GM23338 (cell line): ENCODE measurements around the gene S100P. TPM values are rescaled to one million over a fixed set of nuclear protein-coding genes. Genes with fewer than 3 reads are reported as not detected.

Experiments used
- ATAC-seq: fragments of 200-7000 bp; cut with Tn5 transposase; 3 replicates; pipeline ENCODE4 v1.9.1; 2020
- DNase-seq: peaks from one replicate; pipeline ENCODE4 v3.0.0-alpha.2; 2015; ENCODE audit warnings: low spot score
- H2AFZ ChIP-seq: fragments of 200-600 bp; sonication (generic); 2 replicates; pipeline ENCODE4 v1.8.0; 2016; ENCODE audit warnings: antibody characterized with exemption, mild to moderate bottlenecking, moderate library complexity
- H3F3A ChIP-seq: fragments of 200-600 bp; sonication (generic); replicated peaks from 2 replicates; pipeline ENCODE4 v1.8.0; 2017; ENCODE audit warnings: antibody characterized with exemption, mixed run types, low read depth
- H3K27ac ChIP-seq: fragments of 200-600 bp; sonication (generic); 2 replicates; pipeline ENCODE4 v1.6.1; 2016; ENCODE audit warnings: low read depth
- H3K27me3 ChIP-seq: fragments of 200-600 bp; sonication (generic); 2 replicates; pipeline ENCODE4 v1.8.0; 2016; ENCODE audit warnings: mild to moderate bottlenecking, mixed run types, moderate library complexity; ENCODE audit not compliant: insufficient read depth
- H3K36me3 ChIP-seq: fragments of 200-600 bp; sonication (generic); 2 replicates; pipeline ENCODE4 v1.8.0; 2016; ENCODE audit warnings: mild to moderate bottlenecking; ENCODE audit not compliant: insufficient read depth
- H3K4me1 ChIP-seq: fragments of 200-600 bp; sonication (generic); 2 replicates; pipeline ENCODE4 v1.8.0; 2016; ENCODE audit warnings: mild to moderate bottlenecking, moderate library complexity; ENCODE audit not compliant: insufficient read depth
- H3K4me2 ChIP-seq: fragments of 200-600 bp; sonication (generic); 2 replicates; pipeline ENCODE4 v1.7.1; 2017; ENCODE audit warnings: mixed run types
- H3K4me3 ChIP-seq: fragments of 200-600 bp; sonication (generic); 2 replicates; pipeline ENCODE4 v1.6.1; 2016; ENCODE audit warnings: mixed run types
- H3K79me2 ChIP-seq: fragments of 200-600 bp; sonication (generic); replicated peaks from 2 replicates; pipeline ENCODE4 v1.8.0; 2017; ENCODE audit warnings: mild to moderate bottlenecking; ENCODE audit not compliant: insufficient read depth
- H3K9me2 ChIP-seq: fragments of 200-600 bp; sonication (generic); 2 replicates; pipeline ENCODE4 v1.8.0; 2017; ENCODE audit not compliant: insufficient read depth
- H4K20me1 ChIP-seq: fragments of 200-600 bp; sonication (generic); replicated peaks from 2 replicates; pipeline ENCODE4 v1.8.0; 2017; ENCODE audit warnings: mild to moderate bottlenecking; ENCODE audit not compliant: insufficient read depth
- H3K27ac Mint-ChIP-seq: 2 replicates; pipeline ENCODE4 v1.8.0; 2020; ENCODE audit warnings: inconsistent platforms, mild to moderate bottlenecking, moderate library complexity, mixed read lengths
- H3K27me3 Mint-ChIP-seq: 3 replicates; pipeline ENCODE4 v1.8.0; 2022; ENCODE audit warnings: low read depth, mild to moderate bottlenecking, moderate library complexity, mixed read lengths, inconsistent platforms; ENCODE audit not compliant: insufficient read depth, poor library complexity
- H3K36me3 Mint-ChIP-seq: 3 replicates; pipeline ENCODE4 v1.8.0; 2021; ENCODE audit warnings: low read depth, mild to moderate bottlenecking, inconsistent platforms, moderate library complexity, mixed read lengths
- H3K4me1 Mint-ChIP-seq: 3 replicates; pipeline ENCODE4 v1.8.0; 2020; ENCODE audit warnings: mild to moderate bottlenecking, inconsistent platforms, mixed read lengths
- H3K4me3 Mint-ChIP-seq: 3 replicates; pipeline ENCODE4 v1.8.0; 2021; ENCODE audit warnings: moderate library complexity, mild to moderate bottlenecking, inconsistent platforms, mixed read lengths
- H3K9me3 Mint-ChIP-seq: 3 replicates; pipeline ENCODE4 v1.8.0; 2020; ENCODE audit warnings: moderate library complexity, mild to moderate bottlenecking, inconsistent platforms, mixed read lengths
- CREB1 ChIP-seq: fragments of 250-450 bp; sonication (Bioruptor Pico); IDR thresholded peaks from 2 replicates; pipeline ENCODE4 v1.5.0; 2020; ENCODE audit warnings: low read depth, mild to moderate bottlenecking, moderate library complexity
- EZH2phosphoT487 ChIP-seq: fragments of 200-600 bp; sonication (generic); IDR thresholded peaks from one replicate; pipeline ENCODE4 v1.8.1; 2018; ENCODE audit warnings: antibody characterized with exemption; ENCODE audit not compliant: unreplicated experiment
- NANOG ChIP-seq: IDR thresholded peaks from 2 replicates; pipeline ENCODE4 v1.6.1; 2016; ENCODE audit warnings: antibody characterized with exemption, borderline replicate concordance
- STAT1 ChIP-seq: IDR thresholded peaks from one replicate; pipeline ENCODE4 v1.6.1; 2016; ENCODE audit warnings: antibody characterized with exemption; ENCODE audit not compliant: unreplicated experiment
- ZNF114 ChIP-seq: fragments of 250-450 bp; sonication (Bioruptor Pico); IDR thresholded peaks from 2 replicates; pipeline ENCODE4 v1.5.0; 2020; ENCODE audit warnings: mild to moderate bottlenecking, moderate library complexity
- ZNF331 ChIP-seq: fragments of 250-450 bp; sonication (Bioruptor Pico); IDR thresholded peaks from 2 replicates; pipeline ENCODE4 v1.5.0; 2020; ENCODE audit warnings: low read depth, mild to moderate bottlenecking, moderate library complexity
- polyA plus RNA-seq: library from polyadenylated mRNA; unstranded; fragments of >200 nt; fragmentation: Nextera tagmentation; extraction: Ambion mirVana; gene quantifications from 2 replicates; pipeline ENCODE4 v1.2.1, GENCODE V29; 2016
- total RNA-seq: library from RNA; depleted of rRNA; stranded (reverse); fragments of >200 nt; shearing (Covaris generic); gene quantifications from 2 replicates; pipeline ENCODE4 v1.2.3, GENCODE V29; 2014
- TF ChIP-seq, protein P1 (sequence below): IDR thresholded peaks from 2 replicates; pipeline ENCODE4 v1.6.1; 2016; ENCODE audit warnings: antibody characterized with exemption
- TF ChIP-seq, protein P2 (sequence below): IDR thresholded peaks from one replicate; pipeline ENCODE4 v1.6.1; 2018; ENCODE audit warnings: antibody characterized with exemption; ENCODE audit not compliant: unreplicated experiment
- TF ChIP-seq, protein P3 (sequence below), 2 experiments: fragments of 200-600 bp in 1 of 2; sonication (generic) in 1 of 2; conservative IDR thresholded peaks; 2 replicates each; pipeline versions ENCODE4 v1.5.1 to v1.6.1; 2016 to 2017; ENCODE audit warnings: antibody characterized with exemption in 2 of 2, low read depth in 2 of 2, mild to moderate bottlenecking in 2 of 2, moderate library complexity in 1 of 2

The S100P gene
- total and polyA plus RNA-seq, 2 experiments from 2014 or later = 0.32 TPM; not detected in 1

DNA sequence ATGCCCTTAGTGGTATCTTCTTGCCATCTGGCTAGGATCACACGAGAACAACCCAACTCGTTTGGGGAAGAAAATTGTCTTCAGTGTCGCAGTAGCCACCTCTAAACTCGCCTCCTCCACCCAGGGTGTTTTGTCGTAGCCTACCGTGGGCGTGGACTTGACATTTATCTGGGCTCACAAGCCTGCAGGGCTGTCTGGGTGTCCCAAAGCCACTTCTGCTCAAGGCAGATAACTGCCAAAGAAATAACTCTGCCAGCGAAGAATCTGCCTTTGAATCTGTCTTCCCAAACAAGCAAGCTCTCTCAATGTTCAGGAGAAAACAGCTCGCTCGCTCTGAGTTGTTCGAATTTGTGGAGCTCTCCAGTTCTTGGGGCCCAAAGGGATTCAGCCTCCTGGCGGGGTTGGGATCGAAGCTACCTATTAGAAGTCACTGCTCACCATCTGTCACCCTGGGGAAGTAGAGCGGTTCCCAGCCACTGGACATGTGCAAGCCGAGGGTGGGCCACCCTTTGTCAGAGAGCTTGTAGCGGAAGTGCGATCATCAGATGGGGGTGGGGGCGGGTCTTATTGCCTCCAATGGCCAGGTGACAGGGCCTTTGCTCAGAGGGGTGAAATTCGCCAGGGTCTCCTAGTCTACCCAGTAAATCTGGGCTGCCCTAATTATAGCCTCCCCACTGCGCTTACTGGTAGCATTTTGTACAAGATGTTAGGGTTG lies 37.1 kb downstream of the S100P start (continued):
- TF ChIP-seq, protein P1, sequence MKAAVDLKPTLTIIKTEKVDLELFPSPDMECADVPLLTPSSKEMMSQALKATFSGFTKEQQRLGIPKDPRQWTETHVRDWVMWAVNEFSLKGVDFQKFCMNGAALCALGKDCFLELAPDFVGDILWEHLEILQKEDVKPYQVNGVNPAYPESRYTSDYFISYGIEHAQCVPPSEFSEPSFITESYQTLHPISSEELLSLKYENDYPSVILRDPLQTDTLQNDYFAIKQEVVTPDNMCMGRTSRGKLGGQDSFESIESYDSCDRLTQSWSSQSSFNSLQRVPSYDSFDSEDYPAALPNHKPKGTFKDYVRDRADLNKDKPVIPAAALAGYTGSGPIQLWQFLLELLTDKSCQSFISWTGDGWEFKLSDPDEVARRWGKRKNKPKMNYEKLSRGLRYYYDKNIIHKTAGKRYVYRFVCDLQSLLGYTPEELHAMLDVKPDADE = no peak
- TF ChIP-seq, protein P2, sequence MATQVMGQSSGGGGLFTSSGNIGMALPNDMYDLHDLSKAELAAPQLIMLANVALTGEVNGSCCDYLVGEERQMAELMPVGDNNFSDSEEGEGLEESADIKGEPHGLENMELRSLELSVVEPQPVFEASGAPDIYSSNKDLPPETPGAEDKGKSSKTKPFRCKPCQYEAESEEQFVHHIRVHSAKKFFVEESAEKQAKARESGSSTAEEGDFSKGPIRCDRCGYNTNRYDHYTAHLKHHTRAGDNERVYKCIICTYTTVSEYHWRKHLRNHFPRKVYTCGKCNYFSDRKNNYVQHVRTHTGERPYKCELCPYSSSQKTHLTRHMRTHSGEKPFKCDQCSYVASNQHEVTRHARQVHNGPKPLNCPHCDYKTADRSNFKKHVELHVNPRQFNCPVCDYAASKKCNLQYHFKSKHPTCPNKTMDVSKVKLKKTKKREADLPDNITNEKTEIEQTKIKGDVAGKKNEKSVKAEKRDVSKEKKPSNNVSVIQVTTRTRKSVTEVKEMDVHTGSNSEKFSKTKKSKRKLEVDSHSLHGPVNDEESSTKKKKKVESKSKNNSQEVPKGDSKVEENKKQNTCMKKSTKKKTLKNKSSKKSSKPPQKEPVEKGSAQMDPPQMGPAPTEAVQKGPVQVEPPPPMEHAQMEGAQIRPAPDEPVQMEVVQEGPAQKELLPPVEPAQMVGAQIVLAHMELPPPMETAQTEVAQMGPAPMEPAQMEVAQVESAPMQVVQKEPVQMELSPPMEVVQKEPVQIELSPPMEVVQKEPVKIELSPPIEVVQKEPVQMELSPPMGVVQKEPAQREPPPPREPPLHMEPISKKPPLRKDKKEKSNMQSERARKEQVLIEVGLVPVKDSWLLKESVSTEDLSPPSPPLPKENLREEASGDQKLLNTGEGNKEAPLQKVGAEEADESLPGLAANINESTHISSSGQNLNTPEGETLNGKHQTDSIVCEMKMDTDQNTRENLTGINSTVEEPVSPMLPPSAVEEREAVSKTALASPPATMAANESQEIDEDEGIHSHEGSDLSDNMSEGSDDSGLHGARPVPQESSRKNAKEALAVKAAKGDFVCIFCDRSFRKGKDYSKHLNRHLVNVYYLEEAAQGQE = no peak
- TF ChIP-seq NANOG (no peak), ZNF331 (CRISPR knock-in tag) (no peak)
- TF ChIP-seq, protein P3, sequence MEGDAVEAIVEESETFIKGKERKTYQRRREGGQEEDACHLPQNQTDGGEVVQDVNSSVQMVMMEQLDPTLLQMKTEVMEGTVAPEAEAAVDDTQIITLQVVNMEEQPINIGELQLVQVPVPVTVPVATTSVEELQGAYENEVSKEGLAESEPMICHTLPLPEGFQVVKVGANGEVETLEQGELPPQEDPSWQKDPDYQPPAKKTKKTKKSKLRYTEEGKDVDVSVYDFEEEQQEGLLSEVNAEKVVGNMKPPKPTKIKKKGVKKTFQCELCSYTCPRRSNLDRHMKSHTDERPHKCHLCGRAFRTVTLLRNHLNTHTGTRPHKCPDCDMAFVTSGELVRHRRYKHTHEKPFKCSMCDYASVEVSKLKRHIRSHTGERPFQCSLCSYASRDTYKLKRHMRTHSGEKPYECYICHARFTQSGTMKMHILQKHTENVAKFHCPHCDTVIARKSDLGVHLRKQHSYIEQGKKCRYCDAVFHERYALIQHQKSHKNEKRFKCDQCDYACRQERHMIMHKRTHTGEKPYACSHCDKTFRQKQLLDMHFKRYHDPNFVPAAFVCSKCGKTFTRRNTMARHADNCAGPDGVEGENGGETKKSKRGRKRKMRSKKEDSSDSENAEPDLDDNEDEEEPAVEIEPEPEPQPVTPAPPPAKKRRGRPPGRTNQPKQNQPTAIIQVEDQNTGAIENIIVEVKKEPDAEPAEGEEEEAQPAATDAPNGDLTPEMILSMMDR (conservative IDR thresholded peaks at IDR 0.05; ENCODE audit: low read depth in 2 of 2) = no peak

DNA sequence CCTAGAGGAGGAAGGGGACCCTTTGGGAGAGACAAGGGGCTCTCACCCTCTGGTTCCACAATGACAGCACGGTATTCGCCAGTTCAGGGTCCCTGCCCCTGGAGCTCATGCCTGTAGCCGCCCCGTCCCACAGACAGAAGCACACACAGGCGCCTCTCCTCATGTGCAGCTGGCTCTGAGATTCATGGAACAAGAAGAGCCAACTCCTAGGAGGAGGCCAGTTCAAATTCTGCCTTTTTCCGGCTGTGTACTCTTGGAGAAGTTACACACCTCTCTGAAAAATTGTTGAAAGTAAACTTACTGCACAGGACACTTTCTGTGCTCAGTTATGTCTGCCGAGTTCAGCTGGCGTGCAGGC lies 37.6 kb downstream of the S100P start:
- peaks cover 17% of the 10 kb centered on the region for H3K4me1 Mint-ChIP-seq
- Histone ChIP-seq H3K4me1 (no peaks in the 10 kb centered on the region; the same call in 1 of the 2 replicates), H3K79me2 (no peaks in the 10 kb centered on the region), H3K27ac (no peak overlapping the region), H4K20me1 (no peaks in the 10 kb centered on the region), H3K9me2 (no peaks in the 10 kb centered on the region), H3K36me3 (no peaks in the 10 kb centered on the region), H3F3A (no peaks in the 10 kb centered on the region), H3K4me2 (no peak overlapping the region), H2AFZ (no peak overlapping the region), H3K4me3 (no peak overlapping the region), H3K27me3 (no peaks in the 10 kb centered on the region)
- DNase-seq = no peak
- H3K9me3 Mint-ChIP-seq = no peaks in the 10 kb centered on the region
- no peak overlapping the region for H3K27ac Mint-ChIP-seq
- ATAC-seq = no peak
- H3K36me3 Mint-ChIP-seq = no peaks in the 10 kb centered on the region
- no peak overlapping the region for H3K4me3 Mint-ChIP-seq
- peaks cover 5% of the 10 kb centered on the region for H3K27me3 Mint-ChIP-seq
- TF ChIP-seq NANOG = no peak
- TF ChIP-seq ZNF331 (CRISPR knock-in tag) = no peak
- TF ChIP-seq, protein P1 = no peak
- TF ChIP-seq, protein P3 (conservative IDR thresholded peaks at IDR 0.05; ENCODE audit: low read depth in 2 of 2) = no peak
- no peak for TF ChIP-seq ZNF114 (CRISPR knock-in tag)
- TF ChIP-seq STAT1 = no peak
- TF ChIP-seq EZH2phosphoT487 = no peak
- no peak for TF ChIP-seq CREB1
